SU-DHL-6 (cell line): Measurements from ENCODE around the gene TDRD10.

Experiments
- CTCF ChIP-seq: fragments of 200-600 bp; sonication (generic); IDR thresholded peaks from one replicate; pipeline ENCODE4 v1.5.1; 2017; ENCODE audit warnings: antibody characterized with exemption, mild to moderate bottlenecking, low read length, moderate library complexity; ENCODE audit not compliant: insufficient read depth, poor library complexity, severe bottlenecking
- EZH2phosphoT487 ChIP-seq: fragments of 200-600 bp; sonication (generic), shearing (Covaris generic); conservative IDR thresholded peaks from 2 replicates; pipeline ENCODE4 v1.6.1; 2018; ENCODE audit warnings: mild to moderate bottlenecking, antibody characterized with exemption, low read length, moderate library complexity, mixed read lengths

- no peak for TF ChIP-seq CTCF
- TF ChIP-seq EZH2phosphoT487: no peak
Observed at GRCh38 chr1:154502066-154502743, at the start of gene TDRD10, which contains the start of gene SHE.
